ENCODE data around the gene FXYD7.
"Not testable (repeated sequence)": the region's sequence is repeated elsewhere in the genome, so short reads cannot be mapped to it uniquely, and the experiment has no call there.

Gene FXYD7

DNA sequence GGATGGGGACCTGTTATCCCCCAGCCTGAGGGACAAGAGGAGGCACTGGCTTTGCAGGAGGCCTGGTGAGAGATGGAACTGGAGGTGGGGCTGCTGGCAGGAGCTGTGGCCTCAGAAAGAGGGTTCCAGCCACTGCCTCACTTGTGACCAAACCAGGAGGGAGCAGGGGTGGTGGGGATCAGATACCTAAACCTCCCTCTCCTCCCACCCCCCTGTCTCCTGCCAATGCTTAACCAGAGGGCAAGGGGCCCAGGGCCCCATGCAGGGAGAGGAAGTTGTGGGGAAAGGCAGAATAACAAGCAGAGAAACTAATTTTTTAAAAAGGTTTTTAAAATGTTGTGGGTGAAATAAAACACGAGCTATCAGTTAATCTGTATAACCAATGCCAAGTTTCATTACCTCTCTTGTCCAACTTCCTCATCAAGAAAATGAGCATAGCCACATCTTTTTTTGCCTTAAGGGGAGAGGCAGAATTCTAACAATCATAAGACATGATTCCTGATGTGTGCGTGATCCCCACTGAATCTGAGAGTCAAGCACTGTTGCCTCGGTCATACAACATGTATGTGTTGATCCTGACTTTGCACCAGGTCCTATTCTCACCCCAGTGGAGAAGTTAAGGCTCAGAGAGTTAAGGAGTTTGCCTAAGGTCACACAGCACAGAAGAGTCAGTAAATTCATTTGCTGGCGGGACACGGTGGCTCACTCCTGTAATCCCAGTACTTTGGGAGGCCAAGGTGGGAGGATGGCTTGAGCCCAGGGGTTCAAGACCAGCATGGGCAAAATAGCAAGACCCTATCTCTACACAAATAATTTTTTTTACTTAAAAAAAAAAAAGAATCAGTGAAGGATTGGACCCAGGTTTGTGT is 24.4 kb downstream of the FXYD7 start:
- peak; percentile 25 for DNase-seq

DNA sequence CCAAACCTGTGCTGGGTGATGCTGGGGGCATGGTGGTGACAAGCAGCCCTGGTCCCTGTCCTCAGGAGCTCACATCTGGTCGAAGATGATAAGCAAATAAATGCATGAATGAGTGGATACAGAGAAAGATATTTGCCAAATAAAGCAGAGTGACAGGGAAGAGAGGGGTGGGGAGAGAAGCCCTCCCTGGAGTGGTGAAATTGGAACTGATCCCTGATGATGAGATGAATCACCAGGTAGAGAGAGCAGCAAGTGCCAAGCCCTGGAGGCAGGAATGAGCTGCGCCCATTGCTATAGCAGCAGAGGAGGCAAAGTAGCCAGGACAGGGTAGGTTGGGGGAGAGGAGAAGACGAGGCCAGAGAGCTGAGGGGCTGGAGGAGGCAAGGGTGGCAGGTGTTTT is 25.1 kb downstream of the FXYD7 start:
- no peak for DNase-seq

- no peak for DNase-seq
These were observed 26.4 kb downstream of the FXYD7 start for GRCh38 chr19:35169221-35169995.

GRCh38 chr19:35170359-35171061 is 27.5 kb downstream of the FXYD7 start:
- peak; percentile 34 for DNase-seq

DNA sequence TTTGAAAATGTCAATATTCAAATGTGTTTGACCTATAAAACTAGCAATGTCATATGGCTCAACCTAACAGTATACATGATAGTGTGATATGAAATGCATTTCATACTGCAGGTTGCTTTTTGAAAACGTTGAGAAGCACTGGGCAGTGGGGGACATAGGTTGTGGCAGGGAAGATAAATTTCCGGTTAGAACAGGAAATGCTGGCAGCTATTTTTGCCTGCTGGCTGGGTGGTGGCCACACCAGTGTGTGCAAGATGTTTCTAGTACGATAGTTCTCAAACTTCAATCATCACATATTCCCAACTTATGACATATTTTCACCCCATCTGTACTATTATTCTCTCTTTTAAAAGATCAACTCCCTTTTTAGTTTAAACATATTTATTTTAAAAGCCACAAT is 28.7 kb downstream of the FXYD7 start:
- no peak for DNase-seq

DNA sequence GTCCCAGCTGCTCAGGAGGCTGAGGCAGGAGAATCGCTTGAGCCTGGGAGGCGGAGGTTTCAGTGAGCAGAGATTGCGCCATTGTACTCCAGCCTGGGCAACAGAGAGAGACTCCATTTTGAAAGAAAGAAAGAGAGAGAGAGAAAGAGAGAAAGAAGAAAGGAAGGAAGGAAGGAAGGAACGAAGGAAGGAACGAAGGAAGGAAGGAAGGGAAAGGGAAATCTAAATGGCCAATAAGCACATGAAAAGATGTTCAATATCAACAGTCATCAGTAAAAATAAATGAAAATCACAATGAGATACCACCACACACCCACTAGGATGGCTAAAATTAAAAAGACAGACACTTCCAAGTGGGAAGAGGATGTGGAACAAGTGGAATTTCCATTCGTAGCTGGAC is 31.2 kb downstream of the FXYD7 start:
- DNase-seq: no peak

- no peak for DNase-seq
These were observed 33.1 kb downstream of the FXYD7 start for GRCh38 chr19:35176181-35176570.

GRCh38 chr19:35177377-35178274 is 34.6 kb downstream of the FXYD7 start:
- peak; percentile 23 for DNase-seq

GRCh38 chr19:35178701-35179100 is 35.6 kb downstream of the FXYD7 start:
- DNase-seq: peak; percentile 37

DNA sequence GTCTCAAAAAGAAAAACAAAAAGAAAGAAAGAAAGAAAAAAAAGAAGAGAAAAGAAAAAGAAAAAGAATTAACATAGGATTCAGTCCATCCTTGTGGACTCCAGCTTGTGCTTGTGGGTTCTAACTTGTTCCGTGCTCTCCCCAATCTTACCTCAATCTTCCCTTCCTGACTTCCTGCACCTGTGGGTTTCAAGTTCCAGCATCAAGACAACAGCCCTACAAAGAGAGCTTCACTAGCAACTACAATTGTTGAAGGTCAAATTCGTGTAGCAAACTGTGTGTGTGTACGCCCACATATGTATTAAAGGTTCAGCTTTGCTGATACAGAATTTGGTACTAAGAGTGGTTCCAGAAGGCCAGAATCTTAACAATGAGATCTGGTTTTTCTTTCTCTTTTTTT is 36.8 kb downstream of the FXYD7 start:
- no peak for DNase-seq

DNA sequence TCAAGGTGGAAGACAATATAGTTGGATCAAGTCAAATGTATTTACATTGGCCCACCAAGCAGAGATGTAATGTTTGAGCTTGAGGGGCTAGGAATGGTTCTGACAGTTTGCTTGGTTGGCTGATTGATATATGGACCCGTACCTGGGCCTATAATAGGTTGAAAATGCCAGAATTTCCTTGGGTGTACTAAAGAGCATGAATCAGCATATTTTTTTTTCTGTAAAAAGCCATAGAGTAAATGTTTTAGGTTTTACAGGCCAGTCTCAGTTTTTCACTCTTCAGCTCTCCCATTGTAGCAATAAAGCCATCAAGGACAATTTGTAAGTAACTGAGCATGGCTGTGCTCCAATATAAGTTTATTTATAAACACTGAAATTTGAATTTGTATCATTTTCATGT is 38.3 kb downstream of the FXYD7 start:
- DNase-seq: no peak

DNA sequence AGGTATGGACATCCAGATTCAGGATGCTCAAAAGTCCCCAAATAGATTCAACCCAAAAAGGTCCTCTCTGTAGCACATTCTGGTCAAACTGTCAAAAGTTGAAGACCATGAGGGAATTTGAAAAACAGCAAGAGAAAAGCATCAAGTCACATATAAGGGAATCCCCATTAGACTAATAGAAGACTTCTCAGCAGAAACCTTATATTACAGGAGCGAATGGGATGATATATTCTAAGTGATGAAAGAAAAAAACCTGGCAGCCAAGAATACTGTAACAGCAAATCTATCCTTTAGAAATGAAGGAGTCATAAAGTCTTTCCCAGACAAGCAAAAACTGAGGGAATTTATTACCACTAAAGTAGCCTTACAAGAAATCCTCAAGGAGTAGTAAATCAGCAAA is 41.2 kb downstream of the FXYD7 start:
- no peak for DNase-seq

DNA sequence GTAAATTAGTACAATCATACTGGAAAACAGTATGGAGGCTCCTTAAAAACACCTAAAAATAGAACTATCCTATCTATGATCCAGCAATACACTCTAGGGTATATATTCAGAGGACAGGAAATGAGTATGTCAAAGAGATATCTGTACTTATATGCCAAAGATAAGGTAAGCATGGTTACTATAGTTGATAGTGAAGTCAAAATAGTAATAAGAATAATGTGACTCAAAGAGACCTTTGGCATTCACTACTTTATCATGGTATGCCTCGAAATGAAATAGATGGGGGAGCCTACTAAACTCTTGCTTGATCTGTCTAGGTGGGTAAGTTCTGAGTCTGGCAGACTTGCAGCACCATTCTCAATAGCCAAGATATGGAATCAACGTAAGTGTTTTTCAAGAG is 41.8 kb downstream of the FXYD7 start:
- DNase-seq: no peak

DNA sequence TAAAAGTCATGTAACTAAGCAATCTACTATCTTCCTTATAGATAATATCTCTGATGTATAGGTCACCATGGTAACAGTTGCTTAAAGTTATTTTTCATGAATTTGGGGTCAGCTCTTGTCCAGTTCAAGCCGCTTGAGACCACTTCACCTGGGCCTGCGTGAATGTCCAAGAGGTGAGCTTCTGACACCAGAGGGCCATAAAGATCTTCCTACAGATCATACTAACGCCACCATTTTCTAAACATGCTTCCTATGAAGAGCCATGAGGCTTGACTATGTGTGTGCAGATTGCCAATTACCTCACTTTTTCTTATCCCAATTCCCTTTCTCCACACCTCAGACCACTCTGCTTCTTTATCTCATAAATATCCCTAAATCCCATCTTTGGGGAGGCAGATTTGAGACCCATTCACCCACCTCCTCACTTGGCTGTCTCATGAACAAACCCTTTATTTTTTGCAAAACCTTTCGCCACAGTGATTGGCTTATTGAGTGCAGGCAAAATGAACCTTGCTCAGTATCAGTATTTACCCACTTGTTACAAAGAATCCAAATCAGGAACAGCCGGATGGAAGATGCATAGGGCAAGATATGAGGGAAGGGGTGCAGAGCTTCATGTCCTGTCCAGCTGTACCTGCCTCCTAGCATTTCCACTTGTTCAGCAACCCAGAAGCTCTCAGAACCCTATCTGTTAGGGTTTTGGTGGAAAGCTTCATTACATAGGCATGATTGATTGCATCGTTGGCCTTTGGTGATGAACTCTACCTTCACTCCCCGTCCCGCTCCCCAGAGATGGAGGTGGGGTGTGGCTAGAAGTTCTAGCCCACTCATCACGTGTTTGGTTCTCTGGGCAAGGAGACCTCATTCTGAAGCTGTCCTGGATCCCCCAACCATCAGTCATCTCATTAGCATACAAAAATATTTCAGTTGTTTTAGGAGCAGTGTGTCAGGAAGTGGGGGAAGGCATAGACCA is 51.2 kb downstream of the FXYD7 start:
- no peak for DNase-seq

DNA sequence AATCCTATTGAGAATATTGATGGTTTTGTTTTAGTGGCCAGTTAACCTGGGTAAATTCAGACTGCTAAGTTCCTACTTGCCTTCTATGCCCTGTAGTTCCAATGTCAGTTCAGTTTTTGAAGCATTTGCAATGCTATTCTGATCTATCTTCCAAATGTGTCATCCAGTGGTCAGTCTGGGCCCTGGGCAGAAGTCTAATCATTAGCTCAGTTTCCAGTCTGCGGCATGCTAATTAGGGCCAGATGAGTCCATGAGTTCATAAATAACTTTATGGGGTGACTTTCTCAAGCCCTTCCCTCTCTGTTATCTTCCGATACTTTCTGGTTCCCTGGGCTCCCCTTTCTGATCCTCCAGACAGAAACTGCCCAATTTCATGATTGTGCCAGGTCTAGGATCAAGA is 52.8 kb downstream of the FXYD7 start:
- DNase-seq: no peak

DNA sequence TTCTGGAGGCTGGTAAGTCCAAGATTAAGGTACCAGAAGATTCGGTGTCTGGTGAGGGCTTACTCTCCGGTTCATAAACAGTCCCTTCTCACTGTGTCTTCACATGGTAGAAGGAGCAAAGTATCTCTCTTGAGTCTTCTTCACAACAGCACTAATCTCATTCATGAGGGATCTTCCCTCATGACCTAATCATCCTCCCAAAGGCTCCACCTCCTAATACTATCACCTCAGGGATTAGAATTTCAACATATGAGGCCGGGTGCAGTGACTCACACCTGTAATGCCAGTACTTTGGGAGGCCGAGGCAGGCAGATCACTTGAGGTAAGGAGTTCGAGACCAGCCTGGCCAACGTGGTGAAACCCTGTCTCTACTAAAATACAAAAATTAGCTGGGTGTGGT is 53.8 kb downstream of the FXYD7 start:
- DNase-seq: not testable (repeated sequence)

- DNase-seq: no peak
These were observed 56.4 kb downstream of the FXYD7 start for GRCh38 chr19:35199481-35199880.

DNA sequence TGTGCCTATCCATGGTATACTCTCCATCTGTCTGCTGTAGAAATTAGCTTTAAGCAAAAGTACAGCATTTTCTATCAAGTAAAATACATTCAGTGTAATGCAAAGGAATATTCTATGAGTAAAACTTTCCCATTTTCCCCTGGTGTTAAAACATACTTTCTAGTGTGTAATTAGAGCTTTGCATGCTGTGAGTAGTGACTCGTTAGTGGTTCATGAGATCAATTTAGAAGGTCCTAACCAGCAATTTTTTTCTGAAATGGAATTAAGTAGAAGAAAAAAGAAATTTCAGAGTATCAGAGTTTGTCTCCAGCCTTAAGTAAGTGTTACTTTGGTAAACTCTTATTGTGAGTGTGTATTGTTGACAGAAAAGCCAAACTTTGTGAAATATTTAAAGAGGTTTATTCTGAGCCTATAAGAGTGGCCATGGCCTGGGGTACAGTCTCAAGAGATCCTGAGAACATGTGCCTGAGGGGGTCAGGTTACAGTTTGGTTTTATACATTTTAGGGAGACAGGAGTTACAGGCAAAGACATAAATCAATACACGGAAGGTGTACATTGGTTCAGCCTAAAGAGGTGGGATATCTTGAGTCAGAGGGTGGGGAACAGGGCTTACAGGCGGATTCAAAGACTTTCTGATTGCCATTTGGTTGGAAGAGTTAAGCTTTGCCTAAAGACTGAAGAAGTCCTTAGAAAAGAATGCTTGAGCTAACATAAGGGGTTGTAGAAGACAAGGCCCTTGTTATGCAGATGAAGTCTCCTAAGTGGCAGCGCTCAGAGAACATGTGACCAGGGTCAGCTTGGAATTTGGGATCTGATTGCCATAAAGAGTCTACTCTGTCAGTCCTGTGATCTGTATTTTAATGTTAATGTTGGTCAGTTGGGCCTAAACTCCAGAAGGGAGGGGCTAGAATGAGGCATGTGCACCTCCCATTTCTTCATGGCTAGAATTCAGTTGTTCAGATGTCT is 60.0 kb downstream of the FXYD7 start:
- DNase-seq: no peak
